ENCODE results near the gene AHCYL2.

The AHCYL2 gene

DNA sequence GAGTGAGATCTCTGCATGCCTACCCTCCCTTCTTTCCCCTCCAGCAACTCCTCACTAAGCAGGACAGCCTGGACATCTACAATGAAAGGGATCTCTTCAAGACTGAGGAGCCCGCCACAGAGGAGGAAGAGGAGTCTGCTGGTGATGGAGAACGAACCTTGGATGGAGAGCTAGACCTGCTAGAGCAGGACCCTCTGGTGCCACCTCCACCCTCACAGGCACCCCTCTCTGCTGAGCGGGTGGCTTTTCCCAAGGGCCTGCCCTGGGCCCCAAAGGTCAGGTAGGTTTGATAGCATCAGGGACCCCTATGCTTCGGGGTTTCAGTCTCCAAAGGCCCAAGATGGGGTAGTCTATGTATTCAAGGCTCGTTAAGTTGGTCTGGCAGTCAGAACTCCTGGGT is 233.3 kb downstream of the AHCYL2 start:
- TF ChIP-seq, protein P1, sequence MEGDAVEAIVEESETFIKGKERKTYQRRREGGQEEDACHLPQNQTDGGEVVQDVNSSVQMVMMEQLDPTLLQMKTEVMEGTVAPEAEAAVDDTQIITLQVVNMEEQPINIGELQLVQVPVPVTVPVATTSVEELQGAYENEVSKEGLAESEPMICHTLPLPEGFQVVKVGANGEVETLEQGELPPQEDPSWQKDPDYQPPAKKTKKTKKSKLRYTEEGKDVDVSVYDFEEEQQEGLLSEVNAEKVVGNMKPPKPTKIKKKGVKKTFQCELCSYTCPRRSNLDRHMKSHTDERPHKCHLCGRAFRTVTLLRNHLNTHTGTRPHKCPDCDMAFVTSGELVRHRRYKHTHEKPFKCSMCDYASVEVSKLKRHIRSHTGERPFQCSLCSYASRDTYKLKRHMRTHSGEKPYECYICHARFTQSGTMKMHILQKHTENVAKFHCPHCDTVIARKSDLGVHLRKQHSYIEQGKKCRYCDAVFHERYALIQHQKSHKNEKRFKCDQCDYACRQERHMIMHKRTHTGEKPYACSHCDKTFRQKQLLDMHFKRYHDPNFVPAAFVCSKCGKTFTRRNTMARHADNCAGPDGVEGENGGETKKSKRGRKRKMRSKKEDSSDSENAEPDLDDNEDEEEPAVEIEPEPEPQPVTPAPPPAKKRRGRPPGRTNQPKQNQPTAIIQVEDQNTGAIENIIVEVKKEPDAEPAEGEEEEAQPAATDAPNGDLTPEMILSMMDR (IDR thresholded peaks at IDR 0.05) = no peak
- H3K27ac Mint-ChIP-seq = no peak overlapping the region

DNA sequence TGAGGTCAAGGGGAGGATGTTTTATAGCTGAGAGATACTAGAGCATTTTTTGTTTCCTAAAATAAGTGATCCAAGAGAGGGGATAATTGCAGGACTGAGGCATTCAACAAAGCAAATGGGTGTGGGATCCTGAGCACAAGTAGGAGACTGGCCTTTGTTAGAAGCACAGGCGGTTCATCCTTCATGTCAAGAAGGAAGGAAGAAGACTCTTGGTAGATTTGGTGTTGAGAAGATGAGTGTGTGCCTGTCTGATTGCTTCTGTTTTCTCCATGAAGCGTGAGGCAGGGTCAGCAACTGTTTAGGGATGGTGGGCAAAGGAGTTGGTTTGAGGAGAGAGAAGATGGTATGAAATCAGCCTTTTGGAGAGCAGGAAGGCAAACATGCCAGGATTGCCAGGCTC is 237.0 kb downstream of the AHCYL2 start:
- Mint-ChIP-seq H3K9me3 (no peaks in the 10 kb centered on the region), H3K4me3 (no peak overlapping the region), H3K27ac (no peak overlapping the region), H3K4me1 (no peaks in the 10 kb centered on the region), H3K36me3 (ENCODE audit: low read depth) (no peaks in the 10 kb centered on the region), H3K27me3 (ENCODE audit: low read depth, poor library complexity) (no peaks in the 10 kb centered on the region)
- TF ChIP-seq, protein P1 (IDR thresholded peaks at IDR 0.05) = no peak
- DNase-seq = no peak

More for the DNA sequence above, 233.3 kb downstream of the AHCYL2 start:
- Mint-ChIP-seq H3K27me3 (ENCODE audit: low read depth, poor library complexity) (no peaks in the 10 kb centered on the region), H3K4me3 (no peak overlapping the region), H3K36me3 (ENCODE audit: low read depth) (peaks cover 10% of the 10 kb centered on the region), H3K9me3 (no peaks in the 10 kb centered on the region), H3K4me1 (no peaks in the 10 kb centered on the region)
- DNase-seq = no peak

DNA sequence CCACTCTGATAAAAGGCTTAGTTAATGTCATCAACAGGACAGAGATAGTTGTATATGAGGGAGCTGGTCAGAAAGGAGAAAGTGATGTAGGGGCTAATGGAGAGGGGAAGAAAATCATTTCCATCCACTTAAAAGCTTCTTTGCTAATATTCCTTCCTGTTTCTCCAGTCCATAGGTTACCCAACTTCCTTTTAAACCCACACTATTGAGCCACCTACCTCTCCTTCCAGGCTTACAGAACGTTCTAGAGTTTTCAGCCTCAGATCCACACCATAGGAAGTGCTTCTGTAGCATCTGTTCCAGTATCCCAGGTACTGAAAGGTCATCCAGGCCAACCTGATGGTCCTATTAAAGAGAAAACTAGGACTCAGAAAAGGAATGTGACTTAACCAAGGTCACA is 237.6 kb downstream of the AHCYL2 start:
- Mint-ChIP-seq H3K4me1 (no peaks in the 10 kb centered on the region), H3K9me3 (no peaks in the 10 kb centered on the region), H3K27me3 (ENCODE audit: low read depth, poor library complexity) (no peaks in the 10 kb centered on the region), H3K27ac (no peak overlapping the region), H3K36me3 (ENCODE audit: low read depth) (no peaks in the 10 kb centered on the region), H3K4me3 (no peak overlapping the region)
- TF ChIP-seq, protein P1 (IDR thresholded peaks at IDR 0.05) = no peak
- DNase-seq = no peak

DNA sequence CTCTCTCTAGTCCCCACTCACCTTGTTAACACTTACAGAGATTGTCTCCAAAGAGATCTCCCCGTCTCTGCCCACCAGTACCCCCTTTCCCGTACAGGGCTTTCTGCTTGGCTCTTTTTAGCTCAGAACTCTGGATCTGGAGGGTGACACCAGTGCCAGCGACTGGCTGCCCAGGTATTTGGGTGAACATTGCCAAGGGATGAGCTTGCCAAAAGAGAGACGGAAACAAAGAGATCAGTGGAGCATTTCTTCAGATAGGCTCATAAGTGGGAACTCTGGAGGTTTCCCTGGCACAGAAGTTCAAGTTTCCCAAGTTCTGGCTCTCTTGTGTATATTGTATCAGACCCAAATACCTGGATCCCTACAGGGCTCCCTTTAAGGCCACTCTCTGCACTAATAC is 239.4 kb downstream of the AHCYL2 start:
- Mint-ChIP-seq H3K27me3 (ENCODE audit: low read depth, poor library complexity) (no peaks in the 10 kb centered on the region), H3K36me3 (ENCODE audit: low read depth) (no peaks in the 10 kb centered on the region), H3K4me1 (no peaks in the 10 kb centered on the region), H3K27ac (no peak overlapping the region), H3K9me3 (no peaks in the 10 kb centered on the region), H3K4me3 (no peak overlapping the region)
- DNase-seq = no peak
- TF ChIP-seq, protein P1 (IDR thresholded peaks at IDR 0.05) = no peak

DNA sequence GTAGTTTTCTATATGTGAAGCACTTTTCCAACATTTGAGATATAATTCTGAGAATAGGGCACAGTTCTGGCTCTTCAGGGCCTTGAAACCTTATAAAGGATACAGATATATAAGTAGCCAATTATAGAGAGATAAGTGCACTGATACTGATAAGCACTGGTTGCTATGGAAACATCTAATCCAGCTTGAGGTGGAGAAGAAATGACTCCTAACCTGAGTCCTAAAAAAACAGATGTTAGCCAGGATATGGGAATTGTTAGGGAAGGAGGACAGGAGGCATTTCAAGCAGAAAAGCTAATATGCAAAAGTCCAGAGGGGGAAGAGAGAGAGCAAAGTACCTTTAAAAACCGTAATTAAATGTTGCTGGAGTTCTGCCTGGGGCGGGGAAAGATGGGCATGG is 240.2 kb downstream of the AHCYL2 start:
- no peak overlapping the region for H3K4me3 Mint-ChIP-seq
- no peaks in the 10 kb centered on the region for H3K4me1 Mint-ChIP-seq
- no peaks in the 10 kb centered on the region for H3K27me3 Mint-ChIP-seq (ENCODE audit: low read depth, poor library complexity)
- no peaks in the 10 kb centered on the region for H3K9me3 Mint-ChIP-seq
- no peak overlapping the region for H3K27ac Mint-ChIP-seq
- DNase-seq = no peak
- TF ChIP-seq, protein P1 (IDR thresholded peaks at IDR 0.05) = no peak
- no peaks in the 10 kb centered on the region for H3K36me3 Mint-ChIP-seq (ENCODE audit: low read depth)

DNA sequence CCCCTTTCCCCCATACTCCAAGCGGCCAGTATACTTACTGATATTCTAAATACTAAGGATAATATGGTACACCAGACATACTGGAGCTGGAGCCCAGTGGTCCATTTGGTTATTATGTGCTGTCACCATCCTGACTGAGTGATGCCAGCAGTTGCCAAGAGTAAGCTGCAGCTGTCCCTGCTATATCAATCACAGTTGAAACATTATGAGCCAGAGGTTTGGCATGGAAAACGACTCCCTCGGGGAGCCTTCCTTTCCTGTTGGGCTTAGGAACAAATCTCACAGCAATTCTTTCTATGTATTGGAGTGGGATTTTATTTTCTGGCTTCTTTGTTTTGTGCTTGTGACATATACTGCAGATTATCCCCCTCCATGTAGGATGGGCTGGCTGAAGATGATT is 242.0 kb downstream of the AHCYL2 start:
- no peak for DNase-seq
- no peaks in the 10 kb centered on the region for H3K4me1 Mint-ChIP-seq
- no peak overlapping the region for H3K4me3 Mint-ChIP-seq
- H3K27me3 Mint-ChIP-seq (ENCODE audit: low read depth, poor library complexity) = no peaks in the 10 kb centered on the region
- H3K27ac Mint-ChIP-seq = no peak overlapping the region
- no peaks in the 10 kb centered on the region for H3K36me3 Mint-ChIP-seq (ENCODE audit: low read depth)
- TF ChIP-seq, protein P1 (IDR thresholded peaks at IDR 0.05) = no peak
- no peaks in the 10 kb centered on the region for H3K9me3 Mint-ChIP-seq

All from nephron progenitor cell (in vitro differentiated cells).